Upper lobe of left lung (tissue), 6 donors: ENCODE measurements around the gene PNO1. TPM values are rescaled to one million over a fixed set of nuclear protein-coding genes. Genes with fewer than 3 reads are reported as not detected.

Experiments
- ATAC-seq, 2 donors: fragments of 200-7000 bp; cut with Tn5 transposase; one replicate each; pipeline ENCODE4 v1.9.1; 2022; ENCODE audit warnings: mild to moderate bottlenecking in 2 of 2, moderate library complexity in 2 of 2; ENCODE audit not compliant: low FRiP score in 2 of 2
- DNase-seq, 2 donors: peaks; one replicate each; pipeline ENCODE4 v3.0.0-alpha.2; 2019 to 2020
- H3K27ac ChIP-seq, 4 donors: fragments of 200-600 bp; sonication (generic); one replicate each; pipeline ENCODE4 v1.5.1; 2016 to 2019
- H3K27me3 ChIP-seq, 4 donors: fragments of 200-600 bp; sonication (generic); one replicate each; pipeline ENCODE4 v1.5.1; 2017 to 2019
- H3K36me3 ChIP-seq, 4 donors: fragments of 200-600 bp; sonication (generic); one replicate each; pipeline ENCODE4 v1.5.1; 2016 to 2019
- H3K4me1 ChIP-seq, 4 donors: fragments of 200-600 bp; sonication (generic); one replicate each; pipeline ENCODE4 v1.5.1; 2018 to 2019
- H3K4me3 ChIP-seq, 4 donors: fragments of 200-600 bp; sonication (generic); one replicate each; pipeline ENCODE4 v1.5.1; 2017 to 2019; ENCODE audit warnings: mild to moderate bottlenecking in 2 of 4, moderate library complexity in 1 of 4
- H3K9me3 ChIP-seq, 4 donors: fragments of 200-600 bp; sonication (generic); one replicate each; pipeline ENCODE4 v1.5.1; 2018 to 2019
- CTCF ChIP-seq, 6 experiments: fragments of 450-650 bp in 4 of 6; fragments of 200-600 bp in 2 of 6; sonication (generic) in 2 of 6; IDR thresholded peaks; one replicate each; pipeline ENCODE4 v1.5.1; 2016 to 2019; ENCODE audit warnings: antibody characterized with exemption in 6 of 6
- EP300 ChIP-seq, 4 donors: sonication (generic); formaldehyde crosslinking; IDR thresholded peaks; one replicate each; pipeline ENCODE4 v1.5.1; 2017; ENCODE audit warnings: antibody characterized with exemption in 4 of 4, control low read depth in 2 of 4
- POLR2A ChIP-seq, 4 donors: fragments of 450-650 bp; IDR thresholded peaks; one replicate each; pipeline ENCODE4 v1.5.1; 2016 to 2017; ENCODE audit warnings: antibody characterized with exemption in 4 of 4, mild to moderate bottlenecking in 2 of 4
- POLR2AphosphoS5 ChIP-seq, 2 donors: sonication (generic); formaldehyde crosslinking; IDR thresholded peaks; one replicate each; pipeline ENCODE4 v1.5.1; 2017; ENCODE audit warnings: antibody characterized with exemption in 2 of 2
- WGBS, 2 donors: methylation state at CpG; one replicate each; pipeline ENCODE4 v1.1.5; 2017 to 2018; 5-methylcytosine and 5-hydroxymethylcytosine counted together
- total RNA-seq, 6 donors: library from RNA; depleted of rRNA in 4 of 6; stranded (reverse); fragments of >200 nt in 4 of 6; gene quantifications; one replicate each; pipeline versions ENCODE4 v1.1.0 to v1.2.1, GENCODE V29; 2016 to 2021
- donor health status: DM: no; HTN: no; CAD: no; lungs with moderate emphysema.
- donor health status: DM: no; HTN: yes; CAD: no; lungs with severe emphysema.

Gene PNO1
- total RNA-seq, 6 donors from 2014 or later, result 7.2 to 28.1 (median 13.6) TPM

- no peak for DNase-seq
- no peak for ATAC-seq
- H3K27ac ChIP-seq, result peak overlapping the region in 1 of 4 donors; percentile 14
- H3K36me3 ChIP-seq, result peaks cover 0 to 8% (median 0%) of the 10 kb centered on the region in 4 donors
- 9 to 18% methylated on average over 1 of the region's 1 CpG for WGBS, 2 donors
- peaks cover 32 to 53% (median 41%) of the 10 kb centered on the region in 4 donors for H3K4me1 ChIP-seq
- TF ChIP-seq CTCF (IDR thresholded peaks at IDR 0.05), result no peak
- no peak for TF ChIP-seq EP300 (IDR thresholded peaks at IDR 0.05)
- TF ChIP-seq POLR2AphosphoS5 (IDR thresholded peaks at IDR 0.05), result no peak
- TF ChIP-seq POLR2A (IDR thresholded peaks at IDR 0.05), result no peak
- H3K9me3 ChIP-seq, result no peaks in the 10 kb centered on the region
- no peaks in the 10 kb centered on the region for H3K27me3 ChIP-seq
- H3K4me3 ChIP-seq, result no peak overlapping the region
Measured at GRCh38 chr2:68218343-68218901, 60.7 kb downstream of the PNO1 start.

- TF ChIP-seq EP300 (IDR thresholded peaks at IDR 0.05) (no peak), POLR2AphosphoS5 (IDR thresholded peaks at IDR 0.05) (no peak), POLR2A (IDR thresholded peaks at IDR 0.05) (no peak), CTCF (IDR thresholded peaks at IDR 0.05) (no peak)
- Histone ChIP-seq H3K36me3 (no peaks in the 10 kb centered on the region), H3K9me3 (no peaks in the 10 kb centered on the region), H3K27ac (no peak overlapping the region), H3K4me1 (peaks cover 47 to 65% (median 54%) of the 10 kb centered on the region in 4 donors), H3K27me3 (no peaks in the 10 kb centered on the region), H3K4me3 (no peak overlapping the region)
- DNase-seq, result no peak
- 94 to 97% methylated on average over 1 of the region's 1 CpG for WGBS, 2 donors
- no peak for ATAC-seq
Measured at GRCh38 chr2:68222287-68222686, 64.6 kb downstream of the PNO1 start.

- DNase-seq (no peak), ATAC-seq (no peak)
- Histone ChIP-seq H3K27ac (no peak overlapping the region), H3K4me1 (peaks cover 37 to 59% (median 47%) of the 10 kb centered on the region in 4 donors), H3K27me3 (no peaks in the 10 kb centered on the region), H3K9me3 (no peaks in the 10 kb centered on the region), H3K4me3 (no peak overlapping the region), H3K36me3 (no peaks in the 10 kb centered on the region)
- WGBS, 2 donors, result 40 to 41% methylated on average over 2 of the region's 2 CpGs
- no peak for TF ChIP-seq EP300 (IDR thresholded peaks at IDR 0.05)
- no peak for TF ChIP-seq CTCF (IDR thresholded peaks at IDR 0.05)
- no peak for TF ChIP-seq POLR2A (IDR thresholded peaks at IDR 0.05)
- TF ChIP-seq POLR2AphosphoS5 (IDR thresholded peaks at IDR 0.05), result no peak
Measured at GRCh38 chr2:68223419-68223818, 65.7 kb downstream of the PNO1 start.

- peak overlapping the region in 3 of 4 donors; percentile 18 to 43 (median 23) for H3K27ac ChIP-seq
- peaks cover 30 to 56% (median 40%) of the 10 kb centered on the region in 4 donors for H3K4me1 ChIP-seq
- 3 to 13% methylated on average over 2 of the region's 2 CpGs for WGBS, 2 donors
- H3K27me3 ChIP-seq, result no peaks in the 10 kb centered on the region
- TF ChIP-seq EP300 (IDR thresholded peaks at IDR 0.05) (no peak), CTCF (IDR thresholded peaks at IDR 0.05) (peak in 1 of 6 experiments; percentile 18)
- no peaks in the 10 kb centered on the region for H3K36me3 ChIP-seq
- H3K4me3 ChIP-seq, result no peak overlapping the region
- ATAC-seq (peak; percentile 75 to 79), DNase-seq (peak in 1 of 2 donors; percentile 71)
- H3K9me3 ChIP-seq, result no peaks in the 10 kb centered on the region
Measured at GRCh38 chr2:68225119-68225632, 67.5 kb downstream of the PNO1 start.

Other genes with a start within 250 kb of the PNO1 start
- gene C1D, start 94.9 kb upstream of the PNO1 start, total RNA-seq, result 10 to 100 TPM in 4 of 6 donors, 1 to 10 TPM in 2; 3.3 to 59.5 (median 22.0) TPM
- gene PPP3R1, start 94.6 kb downstream of the PNO1 start, total RNA-seq, result 10 to 100 TPM; 14.7 to 56.6 (median 45.4) TPM
- gene CNRIP1, start 162.1 kb downstream of the PNO1 start, total RNA-seq, result 10 to 100 TPM in 4 of 6 donors, 1 to 10 TPM in 2; 6.3 to 26.4 (median 10.8) TPM
- gene PLEK, start 207.4 kb downstream of the PNO1 start, total RNA-seq, result 10 to 100 TPM; 12.4 to 45.6 (median 17.0) TPM